Panc1 (cell line): Measurements from ENCODE around the gene CACNA1C.

Experiments
- CTCF ChIP-seq: fragments of 450-650 bp; IDR thresholded peaks from 2 replicates; pipeline ENCODE4 v1.5.1; 2017; ENCODE audit warnings: mild to moderate bottlenecking
- POLR2AphosphoS5 ChIP-seq: IDR thresholded peaks from 2 replicates; pipeline ENCODE4 v1.6.1; 2012; ENCODE audit warnings: mild to moderate bottlenecking, low read depth, low read length, moderate library complexity

- TF ChIP-seq CTCF (no peak), POLR2AphosphoS5 (no peak)
These were observed 395.1 kb downstream of the CACNA1C start for GRCh38 chr12:2447861-2448260.
